HG02642 (cell line): ENCODE data around the gene CDK6.

Experiments
- ATAC-seq: cut with Tn5 transposase; IDR thresholded peaks from one replicate; pipeline ENCODE4 v1.9.1; 2021; ENCODE audit warnings: mild to moderate bottlenecking; ENCODE audit not compliant: unreplicated experiment, poor library complexity

The CDK6 gene

DNA sequence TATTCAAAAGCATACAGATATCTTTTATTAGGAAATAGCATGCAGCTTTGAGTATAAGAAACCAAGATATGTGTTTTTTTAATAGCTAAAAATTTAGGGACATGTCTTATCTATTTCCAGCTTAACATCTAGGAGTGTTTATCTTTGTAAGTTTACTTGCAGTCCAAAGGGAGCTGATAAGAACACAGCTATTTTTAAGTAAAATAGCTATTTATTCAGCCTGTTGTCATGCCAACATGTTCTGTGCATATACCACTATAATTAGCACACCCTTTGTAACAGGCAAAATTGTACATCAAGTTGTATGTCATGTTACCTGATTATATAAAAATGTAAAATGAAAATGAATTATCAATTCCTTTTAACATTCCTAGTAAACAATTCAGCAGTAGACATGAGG lies 275.8 kb downstream of the CDK6 start:
- no peak for ATAC-seq

DNA sequence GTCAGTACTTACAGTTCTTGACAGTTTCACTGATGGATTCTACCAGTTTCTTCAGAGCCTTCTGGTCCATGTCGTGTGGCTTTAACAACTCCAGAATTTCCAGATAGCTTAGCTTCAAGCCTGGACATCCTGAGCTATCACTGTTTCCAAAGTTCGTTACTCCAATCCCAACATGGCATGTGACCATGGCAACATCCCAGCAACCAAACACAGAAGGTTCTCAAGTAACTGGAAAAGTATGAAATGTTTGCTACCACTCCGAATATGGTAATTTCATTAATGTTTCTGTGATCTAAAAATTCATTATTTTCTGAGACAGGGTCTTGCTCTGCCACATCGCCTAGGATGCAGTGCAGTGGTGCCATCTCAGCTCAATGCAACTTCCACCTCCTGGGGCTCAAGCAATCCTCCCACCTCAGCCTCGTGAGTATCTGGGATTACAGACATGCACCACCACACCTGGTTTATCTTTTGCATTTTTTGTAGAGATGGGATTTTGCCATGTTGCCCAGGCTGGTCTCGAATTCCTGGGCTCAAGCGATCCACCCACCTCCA lies 278.5 kb downstream of the CDK6 start:
- ATAC-seq = no peak

DNA sequence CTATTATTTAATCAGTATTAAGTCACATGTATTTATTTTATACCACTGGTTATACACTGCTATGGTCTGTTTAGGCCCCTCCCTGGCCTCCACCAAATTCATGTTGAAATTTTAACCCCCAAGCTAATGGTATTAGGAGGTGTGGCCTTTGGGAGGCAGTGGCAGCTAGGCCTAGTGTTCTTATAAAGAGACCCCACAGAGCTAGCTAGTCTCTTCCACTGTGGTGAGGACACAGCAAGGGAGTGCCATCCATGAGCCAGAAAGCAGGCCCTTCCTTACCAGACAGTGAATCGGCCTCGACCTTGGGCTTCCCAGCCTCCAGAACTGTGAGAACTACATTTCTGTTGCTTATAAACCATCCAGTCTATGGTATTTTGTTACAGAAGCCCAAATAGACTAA lies 279.1 kb downstream of the CDK6 start:
- no peak for ATAC-seq
